Right forelimb (tissue), 1 donor: Measurements from ENCODE around the gene TLL1.

Experiments
- DNase-seq: peaks from one replicate; pipeline ENCODE4 v3.0.0-alpha.2; 2018

The TLL1 gene

DNA sequence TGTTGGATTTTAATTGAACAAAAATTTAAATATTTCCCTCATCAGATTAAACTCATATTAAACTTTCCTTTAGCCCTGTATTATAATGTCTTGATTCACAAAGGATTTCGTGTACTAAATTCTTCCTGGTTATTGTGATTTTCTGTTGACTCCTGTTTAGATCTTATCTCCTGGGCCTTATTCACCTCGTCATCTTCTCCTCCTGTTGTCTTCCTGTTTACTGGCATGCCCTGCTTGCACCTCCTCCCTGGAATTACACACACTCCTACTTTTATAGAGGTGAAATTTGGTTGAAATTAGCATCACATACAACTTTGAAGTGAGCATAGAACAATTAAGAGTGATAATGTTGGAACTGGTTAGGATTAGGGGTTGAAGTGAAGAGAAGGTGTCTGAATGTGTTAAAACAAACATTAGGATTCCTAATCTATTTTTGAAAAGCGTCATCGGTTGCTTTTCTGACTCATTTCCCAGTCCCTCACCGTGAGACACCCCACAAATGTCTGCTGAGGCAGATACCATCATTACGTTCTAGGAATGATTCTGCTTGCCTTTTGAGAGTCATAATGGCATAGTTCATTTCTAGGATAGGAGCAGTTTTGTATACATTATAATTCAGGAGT, 32.5 kb downstream of the TLL1 start:
- no peak for DNase-seq

DNA sequence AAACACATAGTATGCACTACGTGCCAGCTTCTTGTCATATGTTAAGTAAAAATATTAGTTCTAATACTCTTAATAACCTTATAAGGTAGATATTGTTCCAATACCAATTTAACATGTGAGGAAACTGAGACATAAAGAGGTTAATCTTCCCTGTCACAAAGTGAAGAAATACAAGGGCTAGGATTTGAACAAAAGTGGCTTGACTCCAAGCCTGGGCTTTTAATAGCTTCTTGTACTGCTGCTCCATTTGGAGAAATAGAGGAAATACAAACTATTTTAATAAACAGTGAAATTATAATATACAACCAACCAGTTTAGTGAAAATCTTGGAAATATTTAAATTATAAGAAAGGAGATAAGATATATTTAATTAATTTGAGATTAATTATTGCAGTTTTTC, 33.2 kb downstream of the TLL1 start:
- no peak for DNase-seq

DNA sequence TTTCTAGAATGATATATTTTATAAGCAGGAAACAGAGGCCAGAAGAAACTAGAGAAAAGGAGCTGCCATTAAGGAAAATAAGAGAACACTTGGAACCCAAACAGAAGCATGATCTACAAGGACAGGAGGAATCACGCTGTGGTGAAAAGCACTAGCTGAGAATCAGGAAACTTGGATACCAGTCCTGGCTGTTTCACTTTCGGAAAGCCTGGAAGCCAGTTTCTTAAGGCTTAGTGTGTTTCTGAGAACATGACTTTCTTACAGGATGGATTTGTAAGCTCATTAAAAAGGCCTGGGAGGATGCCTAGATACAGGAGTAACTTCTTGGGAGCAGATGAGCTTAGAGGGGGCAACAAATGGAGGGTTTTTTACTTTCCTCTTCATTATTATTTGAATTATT, 36.9 kb downstream of the TLL1 start:
- no peak for DNase-seq

DNA sequence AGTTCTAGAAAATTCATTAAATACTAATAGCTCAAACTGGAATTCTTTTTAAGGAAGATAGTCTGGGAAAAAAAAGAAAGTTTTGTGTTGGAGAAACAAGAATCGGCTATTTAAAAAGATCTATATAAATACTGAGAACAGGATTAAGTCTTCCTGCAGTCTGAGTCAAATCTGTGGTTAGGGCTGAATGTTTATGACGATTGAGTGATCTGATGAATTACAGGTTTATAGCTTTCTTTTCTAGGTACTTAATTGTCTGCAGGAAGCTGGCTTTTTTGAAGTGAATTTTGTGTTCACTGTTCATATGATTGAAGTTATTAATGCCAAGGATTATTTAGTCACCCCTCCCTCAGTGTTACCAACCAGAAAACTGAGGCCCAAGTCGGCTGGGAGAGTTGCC, 42.2 kb downstream of the TLL1 start:
- DNase-seq: no peak

GRCh38 chr4:165921546-165921945, 48.5 kb downstream of the TLL1 start:
- no peak for DNase-seq

DNA sequence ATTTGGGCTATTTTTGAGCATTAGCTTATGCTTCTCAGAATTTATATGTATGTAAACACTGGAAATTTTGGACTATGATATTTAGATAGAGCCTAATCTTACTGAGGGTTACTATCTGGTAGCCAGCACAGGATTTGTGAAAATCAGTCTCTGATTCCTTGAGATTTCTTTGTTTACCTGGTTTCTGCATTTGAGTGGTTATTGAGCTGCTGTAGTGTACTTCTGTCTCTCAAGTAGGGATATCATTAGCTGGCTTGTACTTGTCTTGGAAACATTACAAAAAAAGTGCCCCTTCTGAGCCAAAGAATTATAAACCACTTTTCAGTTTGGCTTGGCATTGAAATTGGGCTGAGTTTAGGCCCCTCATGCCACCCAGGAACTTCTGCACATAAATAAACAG, 49.7 kb downstream of the TLL1 start:
- no peak for DNase-seq

DNA sequence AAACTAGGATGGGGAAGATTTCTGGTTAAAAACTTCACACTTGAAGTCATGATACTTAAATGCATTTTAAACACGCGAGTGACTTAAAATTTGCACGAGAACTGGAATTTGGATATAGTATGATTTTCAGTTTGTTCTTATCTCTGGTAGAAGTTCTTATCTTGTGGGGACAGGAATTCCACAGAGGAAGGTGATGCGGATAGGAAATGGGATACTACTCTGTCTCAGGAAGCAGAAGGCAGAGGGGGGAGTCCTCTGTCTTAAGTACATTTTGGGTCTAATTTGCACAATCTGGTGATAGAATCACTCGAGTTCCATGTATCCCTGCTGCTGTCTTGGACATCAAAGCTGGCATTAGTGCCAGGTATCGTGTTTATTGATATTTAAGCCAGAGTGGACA, 53.3 kb downstream of the TLL1 start:
- DNase-seq: no peak

DNA sequence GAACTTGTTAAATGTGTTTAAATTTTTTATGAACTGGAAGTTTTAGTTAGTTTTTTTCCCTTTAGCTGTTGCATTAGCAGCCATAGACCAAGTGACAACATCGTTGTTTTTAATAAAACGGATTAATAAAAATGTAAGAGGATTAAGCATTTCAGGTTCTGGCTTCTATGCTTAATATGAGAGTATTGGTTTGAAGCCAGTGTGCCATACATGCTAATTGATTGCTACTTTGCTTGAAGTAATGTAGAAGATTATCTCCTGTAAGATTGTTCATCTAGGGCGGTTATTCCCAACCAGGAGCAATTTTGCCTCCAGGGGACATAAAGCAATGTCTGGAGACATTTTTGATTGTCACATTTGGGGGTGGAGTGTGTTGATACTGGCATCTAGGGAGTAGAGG, 54.3 kb downstream of the TLL1 start:
- DNase-seq: no peak

GRCh38 chr4:165927815-165928214, 54.8 kb downstream of the TLL1 start:
- DNase-seq: no peak

- DNase-seq: no peak
These were observed 55.6 kb downstream of the TLL1 start for GRCh38 chr4:165928601-165929000.

GRCh38 chr4:165929662-165930061, 56.6 kb downstream of the TLL1 start:
- no peak for DNase-seq

- DNase-seq: no peak
These were observed 58.7 kb downstream of the TLL1 start for GRCh38 chr4:165931741-165932140.

GRCh38 chr4:165944900-165945299, 71.9 kb downstream of the TLL1 start:
- no peak for DNase-seq

DNA sequence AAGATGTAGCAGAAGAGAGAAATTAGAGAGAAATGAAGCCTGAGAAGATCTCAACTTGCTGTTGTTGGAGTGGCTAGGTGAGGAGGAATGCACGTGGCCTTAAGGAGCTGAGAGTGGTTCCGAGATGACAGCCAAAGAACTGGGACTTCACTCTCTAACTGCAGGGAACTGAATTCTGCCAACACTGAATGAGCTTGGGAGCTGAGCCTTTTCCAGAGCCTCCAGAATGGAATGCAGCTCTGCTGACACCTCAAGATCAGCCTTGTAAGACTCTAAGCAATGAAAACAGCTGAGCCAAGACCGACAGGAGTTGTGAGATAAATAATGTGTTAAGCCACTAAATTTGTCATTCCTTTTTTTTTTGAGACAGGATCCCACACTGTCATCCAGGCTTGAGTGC, 73.0 kb downstream of the TLL1 start:
- no peak for DNase-seq

- DNase-seq: no peak
These were observed 74.0 kb downstream of the TLL1 start for GRCh38 chr4:165947019-165947418.

GRCh38 chr4:165953181-165953580, 80.1 kb downstream of the TLL1 start:
- no peak for DNase-seq

DNA sequence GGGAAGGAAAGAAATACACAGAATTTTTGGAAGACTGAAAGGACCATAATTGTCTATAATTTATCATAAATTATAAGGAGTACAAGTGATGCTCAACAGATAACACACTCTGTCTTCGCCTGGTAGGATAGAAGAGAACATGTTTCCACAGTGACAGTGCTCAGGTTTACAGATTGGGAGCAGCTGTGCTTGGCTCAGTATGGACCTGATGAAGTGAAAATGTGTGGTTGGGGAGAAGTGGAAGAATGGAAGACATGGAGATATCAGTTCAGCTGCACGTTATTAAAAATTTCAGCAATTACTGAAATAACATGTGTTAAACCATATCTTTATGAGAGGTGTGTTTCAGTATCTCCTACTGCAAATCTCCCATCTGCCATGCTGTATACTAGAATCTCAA, 90.6 kb downstream of the TLL1 start:
- no peak for DNase-seq

- DNase-seq: no peak
These were observed 91.6 kb downstream of the TLL1 start for GRCh38 chr4:165964591-165964990.

GRCh38 chr4:165965503-165965902, 92.5 kb downstream of the TLL1 start:
- no peak for DNase-seq

DNA sequence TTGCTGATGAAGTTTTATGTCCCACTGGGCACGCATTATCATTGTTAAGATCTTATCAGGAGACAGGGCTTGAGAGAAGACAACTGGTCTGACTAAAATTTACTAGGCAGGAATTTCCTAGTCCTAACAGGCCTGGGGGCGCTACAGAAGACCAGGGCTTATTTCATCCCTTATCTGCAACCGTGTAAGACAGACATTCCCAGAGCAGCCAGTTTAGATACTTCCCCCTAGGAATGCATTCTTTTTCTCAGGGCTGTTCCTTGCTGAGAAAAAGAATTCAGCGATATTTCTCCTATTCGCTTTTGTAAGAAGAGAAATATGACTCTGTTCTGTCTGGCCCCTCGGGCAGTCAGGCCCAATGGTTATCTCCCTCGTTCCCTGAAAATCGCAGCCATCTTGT, 93.8 kb downstream of the TLL1 start:
- DNase-seq: no peak

- no peak for DNase-seq
These were observed 94.4 kb downstream of the TLL1 start for GRCh38 chr4:165967486-165967885.

DNA sequence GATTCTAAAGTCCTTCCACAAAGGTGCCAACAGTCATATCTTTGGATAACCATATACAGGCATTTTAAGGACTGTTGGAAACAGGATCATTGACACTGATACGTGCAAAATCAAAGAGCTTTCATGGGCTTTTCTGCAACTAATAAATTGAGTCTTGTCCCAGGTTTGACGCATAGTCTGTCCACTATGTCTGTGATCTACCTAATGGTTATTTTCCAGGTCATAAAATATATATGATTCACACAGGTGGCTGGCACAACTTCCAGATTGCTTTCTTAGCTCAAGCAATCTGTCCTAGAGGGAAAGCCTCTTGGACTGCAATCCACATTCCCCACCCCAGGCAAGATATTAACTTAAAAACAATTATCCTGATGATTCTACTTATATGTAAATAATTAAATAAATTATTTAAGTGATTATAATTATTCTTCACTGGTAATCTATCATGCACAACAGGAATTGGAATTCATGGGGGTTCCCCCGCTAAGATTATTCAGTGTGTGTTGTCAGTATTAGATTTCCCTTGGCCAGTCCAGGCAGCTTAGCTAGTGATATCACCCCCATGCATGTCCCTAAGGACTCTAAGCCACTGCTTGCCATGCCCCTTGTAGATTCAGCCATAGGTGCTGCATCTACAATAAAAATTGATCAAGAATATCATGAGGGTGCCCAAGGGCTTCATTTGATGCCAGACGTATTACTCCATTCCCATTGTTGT, 97.8 kb downstream of the TLL1 start:
- no peak for DNase-seq

DNA sequence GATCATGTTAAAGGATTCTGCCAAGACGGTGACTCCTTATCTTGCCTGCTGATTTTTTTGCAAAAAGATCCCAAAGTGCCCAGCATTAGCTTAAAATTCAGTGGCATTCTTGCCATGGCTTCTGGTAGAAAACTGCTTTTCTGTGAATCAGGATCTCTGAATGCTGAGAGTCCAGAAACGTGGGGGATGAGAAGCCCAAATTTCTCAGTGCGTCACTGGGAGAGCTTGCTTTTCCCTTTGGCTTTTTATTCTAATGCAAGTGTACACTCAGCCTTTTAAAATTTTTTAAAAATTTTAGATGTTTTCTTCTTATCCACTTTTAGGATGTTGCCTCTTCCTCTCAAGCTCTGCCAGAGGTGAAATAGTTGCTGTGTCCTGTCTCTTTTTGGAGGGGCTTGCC, 98.4 kb downstream of the TLL1 start:
- no peak for DNase-seq

DNA sequence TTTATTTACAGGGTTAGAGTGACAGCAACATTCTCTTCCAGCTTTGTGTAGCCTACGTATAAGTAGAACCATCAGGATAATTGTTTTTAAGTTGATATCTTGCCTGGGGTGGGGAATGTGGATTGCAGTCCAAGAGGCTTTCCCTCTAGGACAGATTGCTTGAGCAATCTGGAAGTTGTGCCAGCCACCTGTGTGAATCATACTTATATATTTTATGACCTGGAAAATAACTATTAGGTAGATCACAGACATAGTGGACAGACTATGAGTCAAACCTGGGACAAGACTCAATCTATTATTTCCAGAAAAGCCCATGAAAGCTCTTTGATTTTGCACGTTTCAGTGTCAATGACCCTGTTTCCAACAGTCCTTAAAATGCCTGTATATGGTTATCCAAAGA, 98.9 kb downstream of the TLL1 start:
- no peak for DNase-seq

- DNase-seq: no peak
These were observed 99.7 kb downstream of the TLL1 start for GRCh38 chr4:165972747-165973146.
